Activated CD4-positive, CD25-positive, alpha-beta regulatory T cell treated with anti-CD3 and anti-CD28 coated beads, Interleukin-2, amount 50 U/mL, for 72 hours (primary cell): ENCODE measurements around the gene HOXC10.
A peak's percentile ranks its signal among the peaks of the same experiment; 100 is the strongest.

Experiments
- DNase-seq: peaks from one replicate; pipeline ENCODE4 v3.0.0; 2021

HOXC10 gene

DNA sequence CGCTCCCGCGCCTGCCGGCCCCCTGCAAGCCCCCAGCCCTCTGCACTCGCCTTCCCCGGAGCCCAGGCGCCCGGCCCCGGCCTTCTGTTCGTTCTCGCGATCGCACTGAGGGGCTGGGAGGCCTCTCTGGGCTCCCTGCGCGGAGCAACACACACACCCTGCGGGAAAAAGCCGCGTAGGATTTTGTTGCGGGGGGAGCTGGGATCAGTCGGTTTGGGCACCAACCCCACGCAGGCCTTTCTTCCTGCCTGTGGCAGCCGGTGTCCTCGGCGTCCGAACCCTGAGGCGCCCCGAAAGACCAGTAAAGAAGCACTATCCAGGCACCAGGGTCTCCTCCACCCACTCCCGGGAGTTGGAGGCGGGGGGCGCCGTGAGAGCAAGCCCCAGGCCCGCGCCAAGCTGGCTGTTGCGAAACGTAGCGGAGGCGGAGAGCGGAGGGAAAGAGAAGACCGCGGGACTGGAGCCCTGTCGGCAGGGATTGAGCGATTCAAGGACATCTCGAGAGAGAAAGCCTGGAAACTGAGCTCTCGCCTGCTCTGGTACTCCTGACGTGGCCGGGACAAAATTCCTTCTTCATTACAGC lies 46.0 kb downstream of the HOXC10 start:
- DNase-seq = no peak

DNA sequence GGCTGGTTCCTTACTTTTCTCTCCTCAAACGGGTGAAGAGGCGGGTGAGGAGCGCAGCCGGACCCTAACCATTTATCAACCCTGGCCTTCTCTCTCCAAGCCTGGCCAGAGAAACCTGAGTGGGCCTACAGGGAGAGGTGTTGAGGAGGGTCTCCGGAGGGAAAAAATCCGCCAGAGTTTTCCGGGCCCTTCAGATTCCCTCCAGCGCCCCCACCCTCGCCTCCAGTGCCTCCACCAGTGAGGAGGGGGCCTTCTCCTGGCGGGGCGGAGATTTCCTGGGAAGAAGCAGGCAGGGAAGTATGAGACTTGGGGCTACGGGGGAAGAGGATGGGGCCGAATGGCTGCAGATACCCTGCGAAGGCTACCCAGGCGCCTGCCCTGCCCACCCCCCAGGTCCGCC lies 46.5 kb downstream of the HOXC10 start:
- no peak for DNase-seq

DNA sequence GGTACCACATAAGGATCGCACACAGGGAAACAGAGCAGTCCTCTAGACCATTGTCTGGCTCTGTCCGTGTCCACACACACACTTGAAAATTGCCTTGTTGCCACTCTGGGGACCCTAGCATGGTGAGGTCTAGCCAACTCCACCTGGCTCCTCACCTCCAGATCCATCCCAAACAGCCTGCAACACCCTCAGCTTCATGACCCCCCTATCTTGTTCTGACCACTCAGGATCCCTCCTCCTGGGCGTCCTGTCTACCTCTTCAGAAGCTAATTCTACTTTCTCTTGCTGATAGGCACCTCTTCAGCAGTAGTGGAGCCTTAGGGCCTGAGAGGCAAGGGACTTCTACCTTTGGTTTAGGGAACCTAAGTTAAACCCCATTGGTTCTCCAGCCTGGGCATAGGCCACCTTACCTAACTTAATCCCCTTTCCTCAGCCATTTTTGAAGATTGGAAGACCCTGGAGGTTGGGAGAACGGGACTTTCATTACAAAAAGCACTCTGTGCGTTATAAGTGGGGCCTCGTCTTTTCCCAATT lies 47.2 kb downstream of the HOXC10 start:
- DNase-seq = no peak

- peak; percentile 62 for DNase-seq
Observed at GRCh38 chr12:54032627-54033100, 47.7 kb downstream of the HOXC10 start, which contains the start of gene HOXC5. Gene HOXC5 (plus strand): TSS chr12:54033050. CDS start chr12:54033123, 73 bp downstream.

DNA sequence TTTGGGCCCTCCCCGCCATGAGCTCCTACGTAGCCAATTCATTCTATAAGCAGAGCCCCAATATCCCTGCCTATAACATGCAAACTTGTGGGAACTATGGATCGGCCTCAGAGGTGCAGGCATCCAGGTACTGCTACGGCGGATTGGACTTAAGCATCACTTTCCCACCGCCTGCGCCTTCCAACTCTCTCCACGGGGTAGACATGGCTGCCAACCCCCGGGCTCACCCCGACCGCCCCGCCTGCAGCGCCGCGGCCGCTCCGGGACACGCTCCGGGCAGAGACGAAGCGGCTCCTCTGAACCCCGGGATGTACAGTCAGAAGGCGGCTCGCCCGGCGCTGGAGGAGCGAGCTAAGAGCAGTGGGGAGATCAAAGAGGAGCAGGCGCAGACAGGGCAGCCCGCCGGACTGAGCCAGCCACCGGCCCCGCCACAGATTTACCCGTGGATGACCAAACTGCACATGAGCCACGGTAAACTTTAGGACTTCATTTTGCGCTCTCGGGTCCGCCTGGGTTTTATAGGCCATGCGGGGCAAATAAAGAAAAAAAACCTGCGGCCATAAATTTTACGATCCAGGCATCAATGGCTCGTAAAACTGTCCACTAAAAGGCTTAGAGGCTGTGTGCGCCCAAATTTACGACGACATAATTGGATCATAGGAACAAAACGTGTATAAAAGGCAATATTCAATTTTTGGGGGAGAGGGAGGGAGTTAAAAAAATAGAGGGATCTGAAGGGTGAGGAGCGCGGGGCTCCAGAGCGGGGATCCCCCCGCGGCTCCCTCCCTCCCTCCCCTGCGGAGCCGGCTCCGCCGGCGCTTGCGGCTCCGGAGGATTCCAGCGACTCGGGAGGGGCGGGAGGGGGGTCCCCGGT lies 48.4 kb downstream of the HOXC10 start:
- no peak for DNase-seq

DNA sequence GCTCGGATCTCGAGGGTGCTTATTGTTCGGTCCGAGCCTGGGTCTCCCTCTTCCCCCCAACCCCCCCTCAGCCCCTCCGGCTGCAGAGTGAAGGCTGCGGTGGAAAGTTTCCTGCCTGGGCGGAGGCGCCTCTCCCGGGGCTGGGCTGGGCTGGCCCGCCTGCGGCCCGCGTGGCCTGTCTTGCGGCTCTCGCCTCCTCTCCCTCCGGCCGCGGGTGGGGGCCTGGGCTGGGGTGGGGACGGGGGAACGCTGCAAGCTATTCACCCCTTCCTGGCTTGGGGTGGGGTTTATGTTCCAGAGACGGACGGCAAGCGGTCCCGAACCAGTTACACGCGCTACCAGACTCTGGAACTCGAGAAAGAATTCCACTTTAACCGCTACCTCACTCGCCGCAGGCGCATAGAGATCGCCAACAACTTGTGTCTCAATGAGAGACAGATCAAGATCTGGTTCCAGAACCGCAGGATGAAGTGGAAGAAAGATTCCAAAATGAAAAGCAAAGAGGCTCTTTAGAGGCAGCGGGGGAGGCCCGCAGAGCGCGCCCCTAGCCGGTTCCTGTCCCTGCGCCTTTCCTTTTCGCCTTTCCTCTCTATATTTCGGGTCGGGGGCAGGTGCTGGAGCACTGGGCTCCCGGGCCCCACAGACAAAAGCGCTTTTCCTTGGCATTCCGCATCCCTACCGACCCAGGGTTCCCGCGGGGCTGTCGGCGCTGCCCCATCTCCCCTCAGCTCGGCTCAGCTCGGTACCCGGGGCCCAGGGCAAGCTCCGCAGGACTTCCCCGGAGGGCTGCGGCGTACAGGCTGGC lies 49.2 kb downstream of the HOXC10 start:
- no peak for DNase-seq

- no peak for DNase-seq
Observed at GRCh38 chr12:54034785-54035310, 49.9 kb downstream of the HOXC10 start.

DNA sequence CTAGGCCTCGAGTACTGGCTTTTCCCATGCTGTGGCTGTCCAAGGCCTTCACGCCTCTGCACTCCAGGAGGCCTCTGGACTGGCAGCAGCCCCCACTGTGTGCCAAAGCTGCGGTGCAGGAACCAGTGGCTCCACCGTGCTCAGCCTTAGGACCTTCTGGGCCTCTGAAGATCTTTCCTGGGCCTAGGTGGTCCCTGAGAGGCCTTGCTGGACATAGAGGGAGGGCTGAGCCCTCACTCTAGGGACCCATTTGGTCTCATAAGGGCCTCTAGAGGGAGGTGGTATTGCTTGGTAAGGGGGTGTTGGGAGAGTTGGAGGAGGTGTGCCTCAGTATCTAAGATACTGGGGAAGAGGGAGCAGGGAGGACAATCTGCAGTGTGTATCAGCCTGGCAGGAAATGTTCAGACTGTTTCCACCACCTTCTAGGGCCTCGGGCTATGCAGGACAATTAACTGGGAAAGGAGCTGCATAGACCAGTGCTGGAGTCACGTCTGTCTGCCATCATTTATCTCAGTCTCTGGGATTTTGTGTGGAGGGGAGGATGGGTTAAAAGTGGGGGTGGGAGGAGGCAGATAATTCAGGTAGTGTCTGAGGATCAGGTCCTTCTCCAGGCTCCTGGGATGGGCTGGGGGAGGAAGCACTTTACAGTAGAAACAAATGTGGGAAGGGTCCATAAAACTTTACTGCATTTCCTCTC lies 50.8 kb downstream of the HOXC10 start:
- no peak for DNase-seq

DNA sequence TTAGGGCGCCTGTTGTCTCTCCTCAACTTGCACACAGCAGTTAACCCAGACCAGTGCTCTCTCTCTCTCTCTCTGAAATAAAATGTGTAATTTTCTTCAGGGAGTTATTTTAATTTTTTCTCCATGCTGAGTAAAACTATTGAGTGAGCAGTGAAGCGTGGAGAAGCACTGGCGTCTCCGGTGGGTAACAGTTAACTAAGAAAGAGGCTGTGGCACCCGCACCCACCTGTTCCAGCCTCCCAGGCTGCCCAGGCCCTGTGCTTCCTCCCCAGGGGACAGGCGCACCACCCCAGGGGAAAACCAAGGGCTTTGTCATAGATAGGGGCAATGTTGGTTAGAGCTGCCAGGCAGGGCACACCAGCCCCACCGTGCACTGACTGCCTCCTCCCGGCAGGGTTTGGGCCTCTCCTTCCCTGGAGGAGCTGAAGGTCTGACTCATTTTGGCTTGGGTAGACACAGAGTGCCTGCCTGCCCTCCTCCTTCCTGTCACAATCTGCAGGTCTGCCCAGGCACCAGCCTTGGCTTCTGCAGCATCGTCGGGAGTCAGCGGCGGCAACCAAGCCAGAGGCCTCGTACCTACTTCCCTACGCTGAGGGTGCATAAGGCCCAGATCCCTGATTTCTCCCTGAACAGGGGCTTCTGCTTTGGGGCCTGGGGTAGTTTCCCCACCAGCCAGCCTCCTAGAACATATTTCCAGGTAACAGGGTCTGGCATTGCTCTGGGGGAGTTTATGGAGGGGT lies 51.8 kb downstream of the HOXC10 start:
- DNase-seq = no peak

GRCh38 chr12:54037360-54038283 lies 52.7 kb downstream of the HOXC10 start:
- no peak for DNase-seq

GRCh38 chr12:54038284-54038870 lies 53.4 kb downstream of the HOXC10 start:
- no peak for DNase-seq

GRCh38 chr12:54038871-54039414 lies 54.0 kb downstream of the HOXC10 start:
- DNase-seq = no peak

GRCh38 chr12:54039417-54040147 lies 54.6 kb downstream of the HOXC10 start:
- DNase-seq = no peak
